HG03045 (cell line): ENCODE measurements around the gene KCNT1.

Experiments
- ATAC-seq: cut with Tn5 transposase; IDR thresholded peaks from one replicate; pipeline ENCODE4 v1.9.1; 2021; ENCODE audit warnings: mild to moderate bottlenecking, moderate library complexity; ENCODE audit not compliant: unreplicated experiment

Gene KCNT1

GRCh38 chr9:135815830-135816650 is 114.1 kb downstream of the KCNT1 start:
- no peak for ATAC-seq

GRCh38 chr9:135816651-135816970 is 114.6 kb downstream of the KCNT1 start:
- no peak for ATAC-seq

GRCh38 chr9:135817951-135818717 is 116.1 kb downstream of the KCNT1 start:
- ATAC-seq = no peak

- ATAC-seq = no peak
Measured at GRCh38 chr9:135818718-135819475, 116.9 kb downstream of the KCNT1 start.

- ATAC-seq = no peak
Measured at GRCh38 chr9:135819905-135820304, 117.9 kb downstream of the KCNT1 start.

GRCh38 chr9:135820661-135821060 is 118.7 kb downstream of the KCNT1 start:
- no peak for ATAC-seq

GRCh38 chr9:135821116-135821515 is 119.1 kb downstream of the KCNT1 start:
- no peak for ATAC-seq

- no peak for ATAC-seq
Measured at GRCh38 chr9:135821733-135822373, 119.9 kb downstream of the KCNT1 start.

- no peak for ATAC-seq
Measured at GRCh38 chr9:135822374-135822755, 120.4 kb downstream of the KCNT1 start.

- ATAC-seq = no peak
Measured at GRCh38 chr9:135823036-135823435, 121.1 kb downstream of the KCNT1 start.

- no peak for ATAC-seq
Measured at GRCh38 chr9:135825435-135826187, 123.6 kb downstream of the KCNT1 start.

GRCh38 chr9:135826188-135826545 is 124.2 kb downstream of the KCNT1 start:
- ATAC-seq = no peak

GRCh38 chr9:135827301-135827700 is 125.3 kb downstream of the KCNT1 start:
- ATAC-seq = no peak

GRCh38 chr9:135827866-135828580 is 126.0 kb downstream of the KCNT1 start:
- ATAC-seq = no peak

GRCh38 chr9:135828656-135829055 is 126.7 kb downstream of the KCNT1 start:
- no peak for ATAC-seq

GRCh38 chr9:135830496-135830895 is 128.5 kb downstream of the KCNT1 start:
- ATAC-seq = no peak

- no peak for ATAC-seq
Measured at GRCh38 chr9:135833864-135834263, 131.9 kb downstream of the KCNT1 start.

- ATAC-seq = no peak
Measured at GRCh38 chr9:135835131-135835530, 133.1 kb downstream of the KCNT1 start.

- no peak for ATAC-seq
Measured at GRCh38 chr9:135839516-135839915, 137.5 kb downstream of the KCNT1 start.

GRCh38 chr9:135840107-135840506 is 138.1 kb downstream of the KCNT1 start:
- no peak for ATAC-seq
